ENCODE measurements around the gene USP28. TPM values are rescaled to one million over a fixed set of nuclear protein-coding genes. Genes with fewer than 3 reads are reported as not detected.

The USP28 gene
- total and polyA plus RNA-seq, 2 of the 8 experiments (the other 6 are each of a cell fraction or from before 2014, with no cell fraction given), result 82.6 to 119 TPM

- ChIA-PET POLR2A (ENCODE audit: partially characterized antibody) (interaction anchor here (1.2 to 7.8 kb wide), 5 partner anchors 8 to 66 kb away, joined by 3 to 91 read pairs (median 11); partner anchors contain the start of gene USP28), CTCF (ENCODE audit: partially characterized antibody) (interaction anchor here (0.9 to 1.5 kb wide), 3 partner anchors 11 to 33 kb away, joined by 3 read pairs; no protein-coding TSS in a partner anchor)
- H3K27me3 ChIP-seq (replicated peaks in 1 of 4; ENCODE audit: control insufficient read depth in 3 of 4, extremely low read depth in 1 of 4, insufficient read depth in 3 of 4, low read length in 3 of 4), result no peaks in the 10 kb centered on the region
- no peak overlapping the region for H4K8ac ChIP-seq (ENCODE audit: extremely low read depth, insufficient read depth, low read length)
- DNase-seq (ENCODE audit: low read depth in 1 of 2, low spot score in 2 of 2) (no peak), FAIRE-seq (peak; percentile 73)
- H3K14ac ChIP-seq (ENCODE audit: insufficient read length), result no peak overlapping the region
- H3K4ac ChIP-seq (replicated peaks; ENCODE audit: insufficient read length, low read depth, low read length), result no peak overlapping the region
- 0 out of 2 replicates have a peak overlapping the region, but pooled peaks have one; percentile 86 for H2AK5ac ChIP-seq (ENCODE audit: low read depth, low read length)
- H3K4me1 ChIP-seq (replicated peaks in 1 of 4; ENCODE audit: control insufficient read depth in 3 of 4, insufficient read depth in 4 of 4, low read length in 3 of 4), result peaks cover 4 to 16% (median 10%) of the 10 kb centered on the region in 4 experiments; a peak in 5 of 7 replicates
- peaks cover 0 to 13% (median 2%) of the 10 kb centered on the region in 4 experiments; a peak in 2 of 8 replicates for H3K36me3 ChIP-seq (ENCODE audit: control insufficient read depth in 2 of 4, insufficient read depth in 4 of 4, low read length in 3 of 4)
- peaks cover 17 to 94% of the 10 kb centered on the region in 2 experiments for H3K79me2 ChIP-seq (ENCODE audit: control insufficient read depth in 1 of 2, insufficient read depth in 2 of 2, low read length in 2 of 2)
- no peak overlapping the region for H3K23ac ChIP-seq (ENCODE audit: insufficient read length)
- H2BK120ac ChIP-seq (replicated peaks; ENCODE audit: low read depth, low read length), result no peak overlapping the region
- no peak overlapping the region for H4K5ac ChIP-seq (ENCODE audit: insufficient read length, low read depth, low read length)
- peaks cover 0 to 1% of the 10 kb centered on the region in 2 experiments for H4K20me1 ChIP-seq (replicated peaks in 1 of 2; ENCODE audit: control insufficient read depth in 1 of 2, insufficient read depth in 2 of 2, low read length in 2 of 2)
- peak overlapping the region; percentile 73 for H4K91ac ChIP-seq (replicated peaks; ENCODE audit: insufficient read length, low read length)
- 16% methylated on average over 5 of the region's 5 CpGs; no CpG with 5 or more reads in 1 of the 2 experiments for WGBS, 2 experiments (ENCODE audit: extremely low coverage in 1 of 2, insufficient coverage in 1 of 2, insufficient read length in 1 of 2, insufficient replicate concordance in 2 of 2, low coverage in 1 of 2, low lambda C conversion rate in 2 of 2, missing lambda C conversion rate in 1 of 2)
- no peaks in the 10 kb centered on the region for H3K9me3 ChIP-seq (ENCODE audit: insufficient read depth in 2 of 2, low read depth in 1 of 2, low read length in 1 of 2)
- TF ChIP-seq HDAC2 (IDR thresholded peaks at IDR 0.05; ENCODE audit: borderline replicate concordance in 1 of 2, low read depth in 2 of 2, low read length in 2 of 2) (no peak), MAFK (IDR thresholded peaks at IDR 0.05; ENCODE audit: low read depth, low read length) (peak; percentile 51), JUND (IDR thresholded peaks at IDR 0.05; ENCODE audit: low read length) (peak; percentile 20; the same call in 1 of the 2 replicates), CTCF (IDR thresholded peaks at IDR 0.05; ENCODE audit: control extremely low read depth in 1 of 3, insufficient read depth in 1 of 3, low read depth in 1 of 3, low read length in 3 of 3) (no peak), CREB1 (IDR thresholded peaks at IDR 0.05) (0 out of 2 replicates have a peak, but pooled peaks have one; percentile 10), BACH1 (IDR thresholded peaks at IDR 0.05; ENCODE audit: low read length) (peak; percentile 39; the same call in 1 of the 2 replicates)
- peak overlapping the region; percentile 91; the same call in 1 of the 2 replicates for H2BK12ac ChIP-seq (ENCODE audit: low read depth, low read length)
- no peak overlapping the region for H2AFZ ChIP-seq (ENCODE audit: low read length)
- H3K18ac ChIP-seq (ENCODE audit: extremely low read depth, low read length), result peak overlapping the region; percentile 88
- H2BK15ac ChIP-seq (ENCODE audit: low read length), result 0 out of 2 replicates have a peak overlapping the region, but pooled peaks have one; percentile 48
- no peak overlapping the region; a peak in 1 of 8 replicates for H3K4me3 ChIP-seq (ENCODE audit: extremely low read depth in 1 of 4, insufficient read depth in 2 of 4, low read depth in 3 of 4, low read length in 4 of 4)
- no peaks in the 10 kb centered on the region for H3K23me2 ChIP-seq (ENCODE audit: low read depth, low read length)
- H3K9ac ChIP-seq (replicated peaks in 1 of 4; ENCODE audit: extremely low read depth in 1 of 4, low read depth in 3 of 4, low read length in 3 of 4), result no peak overlapping the region
- H2BK20ac ChIP-seq (ENCODE audit: low read length), result peak overlapping the region; percentile 92; the same call in 1 of the 2 replicates
- no peak overlapping the region; the same call in 1 of the 2 replicates for H3K27ac ChIP-seq (ENCODE audit: low read depth, low read length)
- peak overlapping the region; percentile 49 to 66; a peak in 3 of 4 replicates for H3K4me2 ChIP-seq (ENCODE audit: insufficient read depth in 1 of 2, low read depth in 2 of 2, low read length in 2 of 2)
- 0 out of 2 replicates have a peak, but pooled peaks cover 4% of the 10 kb centered on the region for H3K79me1 ChIP-seq (ENCODE audit: low read depth, low read length)
- peak overlapping the region; percentile 83; the same call in 1 of the 2 replicates for H2BK5ac ChIP-seq (ENCODE audit: low read depth, low read length)
- peak overlapping the region; percentile 32 for H3K56ac ChIP-seq (replicated peaks; ENCODE audit: insufficient read length, low read depth, low read length)
Observed at GRCh38 chr11:113862435-113862834, 12.9 kb downstream of the USP28 start.

Measured in H1 (cell line).